SJSA1 (cell line): ENCODE data around the gene DNPH1. TPM values are rescaled to one million over a fixed set of nuclear protein-coding genes. Genes with fewer than 3 reads are reported as not detected.

Source experiments
- DNase-seq, 2 experiments: peaks; one replicate each; pipeline ENCODE4 v3.0.0-alpha.2; 2015 to 2020; ENCODE audit warnings: low spot score in 2 of 2, low read depth in 1 of 2
- H3K27ac ChIP-seq: fragments of 250-450 bp; sonication (Bioruptor Pico); 2 replicates; pipeline ENCODE4 v1.5.1; 2020; ENCODE audit warnings: mild to moderate bottlenecking, moderate library complexity
- H3K27me3 ChIP-seq: fragments of 250-450 bp; sonication (Bioruptor Pico); replicated peaks from 2 replicates; pipeline ENCODE4 v1.5.1; 2020; ENCODE audit warnings: mild to moderate bottlenecking, moderate library complexity
- H3K36me3 ChIP-seq: fragments of 250-450 bp; sonication (Bioruptor Pico); 2 replicates; pipeline ENCODE4 v1.5.1; 2020; ENCODE audit warnings: mild to moderate bottlenecking
- H3K4me1 ChIP-seq: fragments of 250-450 bp; sonication (Bioruptor Pico); replicated peaks from 2 replicates; pipeline ENCODE4 v1.6.1; 2021; ENCODE audit warnings: mild to moderate bottlenecking
- H3K4me3 ChIP-seq: fragments of 250-450 bp; sonication (Bioruptor Pico); 2 replicates; pipeline ENCODE4 v1.5.1; 2020; ENCODE audit warnings: mild to moderate bottlenecking
- H3K9me3 ChIP-seq: fragments of 250-450 bp; sonication (Bioruptor Pico); replicated peaks from 2 replicates; pipeline ENCODE4 v1.5.1; 2020; ENCODE audit warnings: mild to moderate bottlenecking
- total RNA-seq: library from RNA; depleted of rRNA; stranded (reverse); fragments of >200 nt; shearing (Covaris generic); gene quantifications from 2 replicates; pipeline ENCODE4 v1.2.3, GENCODE V29; 2014

Gene DNPH1
- total RNA-seq, 1 experiment from 2014 or later: 35.7 TPM

DNA sequence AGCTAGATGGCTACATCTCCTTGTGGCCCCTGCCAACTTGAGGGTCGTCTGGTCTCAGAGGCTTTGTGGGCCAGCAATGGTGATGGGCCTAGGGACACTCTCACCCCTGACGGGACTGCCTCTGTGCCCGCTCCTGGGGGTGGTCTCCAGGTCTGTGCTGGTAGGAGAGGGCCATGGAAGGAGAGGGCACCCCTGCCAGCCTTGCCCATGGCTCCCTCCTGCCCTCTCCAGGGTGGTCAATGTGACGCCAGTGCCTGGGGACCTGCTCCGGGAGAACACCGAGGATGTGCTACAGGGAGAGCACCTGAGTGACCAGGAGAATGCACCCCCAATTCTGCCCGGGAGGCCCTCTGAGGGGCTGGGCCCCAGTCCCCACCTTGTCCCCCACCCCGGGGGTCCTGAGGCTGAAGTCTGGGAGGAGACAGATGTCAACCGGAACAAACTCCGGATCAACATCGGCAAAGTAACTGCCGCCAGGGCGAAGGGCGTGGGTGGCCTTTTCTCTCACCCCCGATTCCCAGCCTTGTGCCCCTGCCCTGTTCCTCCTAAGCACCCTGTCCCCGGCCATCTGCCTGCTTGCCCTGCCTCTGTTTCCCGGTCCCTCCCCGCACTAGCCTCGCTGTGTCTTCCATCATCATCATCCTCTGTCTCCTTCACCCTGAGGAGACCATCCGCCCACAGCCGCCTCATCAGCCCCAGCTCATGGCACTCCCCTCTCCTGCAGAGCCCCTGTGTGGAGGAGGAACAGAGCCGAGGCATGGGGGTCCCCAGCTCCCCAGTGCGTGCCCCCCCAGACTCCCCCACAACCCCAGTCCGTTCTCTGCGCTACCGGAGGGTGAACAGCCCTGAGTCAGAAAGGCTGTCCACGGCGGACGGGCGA is 29.8 kb upstream of the DNPH1 start:
- H3K4me3 ChIP-seq: no peak overlapping the region
- H3K36me3 ChIP-seq: no peaks in the 10 kb centered on the region
- H3K4me1 ChIP-seq: no peaks in the 10 kb centered on the region
- H3K27ac ChIP-seq: no peak overlapping the region
- H3K9me3 ChIP-seq: no peaks in the 10 kb centered on the region
- no peak for DNase-seq
- no peaks in the 10 kb centered on the region for H3K27me3 ChIP-seq

GRCh38 chr6:43258180-43258579 is 28.9 kb upstream of the DNPH1 start:
- no peak for DNase-seq
- Histone ChIP-seq H3K27ac (no peak overlapping the region), H3K36me3 (no peaks in the 10 kb centered on the region), H3K27me3 (no peaks in the 10 kb centered on the region), H3K4me1 (no peaks in the 10 kb centered on the region), H3K9me3 (no peaks in the 10 kb centered on the region), H3K4me3 (no peak overlapping the region)

DNA sequence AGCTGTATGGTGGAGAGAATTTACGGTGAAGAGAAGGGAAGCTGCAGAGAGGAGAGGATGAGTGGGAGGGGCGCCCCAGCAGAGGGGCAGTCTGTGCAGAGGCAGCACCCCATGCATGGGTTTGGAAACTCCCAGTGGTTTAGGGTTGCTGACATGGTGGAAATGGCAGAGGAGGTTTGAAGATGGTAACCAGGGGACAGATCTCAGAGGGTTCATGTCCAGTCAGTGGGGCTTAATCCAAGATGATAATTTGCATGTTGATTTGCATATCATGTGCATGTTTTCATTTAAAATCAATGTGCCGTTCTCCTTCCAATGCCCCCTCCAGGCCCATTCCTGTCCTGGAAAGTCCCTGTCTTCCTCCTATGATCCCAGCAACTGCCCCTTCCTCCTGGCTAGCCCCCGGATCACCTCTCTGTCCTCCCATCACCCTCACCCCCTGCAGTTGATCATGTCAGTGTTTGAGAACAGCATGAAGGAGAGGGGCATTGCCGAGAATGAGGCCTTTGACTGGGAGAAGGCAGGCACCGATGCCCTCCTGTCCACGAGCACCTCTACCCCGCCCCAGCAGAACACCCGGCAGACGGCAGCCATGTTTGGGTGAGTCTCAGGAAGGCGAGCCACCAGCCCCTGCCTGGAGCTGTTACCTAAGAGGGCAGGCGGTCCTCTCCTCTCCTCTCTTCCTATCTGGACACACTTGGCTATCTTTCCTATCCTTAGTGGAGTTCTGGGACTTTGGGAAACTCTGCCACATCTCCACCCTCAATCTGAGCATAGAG is 28.3 kb upstream of the DNPH1 start:
- no peaks in the 10 kb centered on the region for H3K36me3 ChIP-seq
- no peaks in the 10 kb centered on the region for H3K9me3 ChIP-seq
- H3K27me3 ChIP-seq: no peaks in the 10 kb centered on the region
- DNase-seq: no peak
- H3K27ac ChIP-seq: no peak overlapping the region
- H3K4me1 ChIP-seq: no peaks in the 10 kb centered on the region
- H3K4me3 ChIP-seq: no peak overlapping the region

DNA sequence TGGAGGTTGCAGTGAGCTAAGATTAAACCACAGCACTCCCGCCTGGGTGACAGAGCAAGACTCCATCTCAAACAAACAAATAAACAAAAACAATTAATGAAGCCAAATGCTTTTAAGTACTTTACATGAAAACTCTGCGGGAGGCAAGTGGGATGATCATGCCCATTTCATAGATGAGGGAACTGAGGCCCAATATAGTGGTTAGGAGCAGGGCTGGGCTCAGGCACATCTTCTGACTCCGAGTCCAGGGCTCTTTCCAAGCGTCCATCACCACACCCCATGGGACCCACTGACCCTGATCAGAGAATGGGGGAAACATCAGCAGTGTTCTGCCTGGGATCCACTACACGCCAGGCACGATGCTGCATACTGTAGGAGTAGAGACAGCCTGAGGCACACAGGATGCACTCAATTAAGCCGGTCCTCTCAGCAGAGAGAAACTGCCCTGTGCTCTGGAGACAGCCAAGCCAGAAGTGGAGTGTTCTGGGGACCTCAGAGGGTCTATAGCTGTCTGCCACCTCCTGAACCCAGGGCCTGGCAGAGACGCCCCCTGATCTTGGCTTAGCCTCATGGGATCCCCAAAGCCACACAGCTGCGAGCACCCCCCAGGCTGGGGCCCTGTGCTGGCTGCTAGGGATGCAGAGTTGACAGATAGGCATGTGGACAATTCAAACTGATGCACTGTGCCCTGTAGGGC is 27.5 kb upstream of the DNPH1 start:
- Histone ChIP-seq H3K27ac (no peak overlapping the region), H3K9me3 (no peaks in the 10 kb centered on the region), H3K4me1 (no peaks in the 10 kb centered on the region), H3K4me3 (no peak overlapping the region), H3K27me3 (peaks cover 2% of the 10 kb centered on the region), H3K36me3 (no peaks in the 10 kb centered on the region)
- DNase-seq: no peak

GRCh38 chr6:43255408-43256054 is 26.2 kb upstream of the DNPH1 start:
- Histone ChIP-seq H3K4me1 (no peaks in the 10 kb centered on the region), H3K4me3 (no peak overlapping the region), H3K27me3 (peaks cover 15% of the 10 kb centered on the region), H3K36me3 (no peaks in the 10 kb centered on the region), H3K27ac (no peak overlapping the region), H3K9me3 (no peaks in the 10 kb centered on the region)
- no peak for DNase-seq

GRCh38 chr6:43254846-43255245 is 25.6 kb upstream of the DNPH1 start:
- H3K4me1 ChIP-seq: no peaks in the 10 kb centered on the region
- H3K9me3 ChIP-seq: no peaks in the 10 kb centered on the region
- no peak overlapping the region for H3K4me3 ChIP-seq
- no peaks in the 10 kb centered on the region for H3K36me3 ChIP-seq
- DNase-seq: no peak
- H3K27me3 ChIP-seq: peaks cover 17% of the 10 kb centered on the region
- no peak overlapping the region for H3K27ac ChIP-seq

DNA sequence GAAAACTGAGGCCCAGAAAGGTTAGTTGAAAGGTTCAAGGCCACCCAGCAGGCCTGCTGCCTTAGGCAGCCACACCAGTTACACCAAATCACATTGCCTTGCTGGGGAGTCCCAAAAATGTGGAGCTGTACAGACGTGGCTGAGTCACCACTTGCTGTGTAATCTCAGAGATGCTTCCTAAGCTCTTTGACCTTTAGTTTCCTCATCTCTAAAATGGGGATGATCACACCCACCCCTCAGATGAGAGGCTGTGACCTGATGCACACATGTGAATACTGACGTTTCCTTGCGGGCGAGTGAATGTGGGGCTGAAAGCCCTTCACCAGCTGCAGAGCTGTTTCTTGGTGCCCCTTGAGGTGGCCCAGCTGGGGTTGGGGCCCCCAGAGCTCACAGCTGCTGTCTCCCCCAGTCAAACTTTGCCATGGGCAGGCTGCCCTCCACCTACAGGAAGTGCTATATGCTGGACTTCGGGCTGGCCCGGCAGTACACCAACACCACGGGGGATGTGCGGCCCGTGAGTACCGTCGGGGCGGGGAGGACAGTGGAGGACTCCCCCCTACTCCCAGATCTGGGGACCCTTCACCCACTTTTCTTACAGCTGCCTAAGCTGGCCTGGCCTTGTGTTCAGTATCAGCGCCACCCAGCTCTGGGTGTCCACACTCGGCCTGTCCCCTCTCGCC is 25.0 kb upstream of the DNPH1 start:
- no peaks in the 10 kb centered on the region for H3K4me1 ChIP-seq
- H3K27me3 ChIP-seq: peaks cover 17% of the 10 kb centered on the region
- H3K9me3 ChIP-seq: no peaks in the 10 kb centered on the region
- H3K36me3 ChIP-seq: no peaks in the 10 kb centered on the region
- no peak overlapping the region for H3K4me3 ChIP-seq
- H3K27ac ChIP-seq: no peak overlapping the region
- DNase-seq: no peak

GRCh38 chr6:43253401-43253800 is 24.1 kb upstream of the DNPH1 start:
- no peak overlapping the region for H3K27ac ChIP-seq
- peaks cover 26% of the 10 kb centered on the region for H3K27me3 ChIP-seq
- H3K9me3 ChIP-seq: no peaks in the 10 kb centered on the region
- H3K4me3 ChIP-seq: no peak overlapping the region
- H3K4me1 ChIP-seq: no peaks in the 10 kb centered on the region
- DNase-seq: no peak
- H3K36me3 ChIP-seq: no peaks in the 10 kb centered on the region

GRCh38 chr6:43250992-43251373 is 21.7 kb upstream of the DNPH1 start:
- Histone ChIP-seq H3K27ac (no peak overlapping the region), H3K4me3 (no peak overlapping the region), H3K4me1 (0 out of 2 replicates have a peak, but pooled peaks cover 5% of the 10 kb centered on the region), H3K9me3 (no peaks in the 10 kb centered on the region), H3K27me3 (peaks cover 50% of the 10 kb centered on the region), H3K36me3 (no peaks in the 10 kb centered on the region)
- DNase-seq: no peak

DNA sequence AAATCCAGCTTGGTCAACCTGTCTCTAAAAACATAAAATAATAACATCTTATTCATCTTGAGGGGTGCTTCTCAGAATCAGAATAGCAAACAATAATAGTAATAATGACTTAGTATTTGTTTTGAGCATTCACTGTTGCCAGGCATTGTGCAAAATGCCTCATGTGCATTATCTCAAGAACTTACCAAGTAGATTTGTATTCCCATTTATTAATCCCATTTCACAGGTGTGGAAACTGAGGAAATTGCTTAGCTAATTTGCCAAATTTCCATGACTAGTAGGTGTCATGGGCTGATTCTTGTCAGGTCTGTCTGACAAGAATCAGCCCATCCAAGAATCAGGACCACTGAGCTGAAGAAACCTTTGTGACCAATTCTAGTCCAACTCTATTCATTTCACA is 19.5 kb upstream of the DNPH1 start:
- Histone ChIP-seq H3K36me3 (no peaks in the 10 kb centered on the region), H3K27ac (no peak overlapping the region), H3K4me3 (no peak overlapping the region), H3K9me3 (no peaks in the 10 kb centered on the region), H3K4me1 (0 out of 2 replicates have a peak, but pooled peaks cover 5% of the 10 kb centered on the region), H3K27me3 (peaks cover 71% of the 10 kb centered on the region)
- no peak for DNase-seq

DNA sequence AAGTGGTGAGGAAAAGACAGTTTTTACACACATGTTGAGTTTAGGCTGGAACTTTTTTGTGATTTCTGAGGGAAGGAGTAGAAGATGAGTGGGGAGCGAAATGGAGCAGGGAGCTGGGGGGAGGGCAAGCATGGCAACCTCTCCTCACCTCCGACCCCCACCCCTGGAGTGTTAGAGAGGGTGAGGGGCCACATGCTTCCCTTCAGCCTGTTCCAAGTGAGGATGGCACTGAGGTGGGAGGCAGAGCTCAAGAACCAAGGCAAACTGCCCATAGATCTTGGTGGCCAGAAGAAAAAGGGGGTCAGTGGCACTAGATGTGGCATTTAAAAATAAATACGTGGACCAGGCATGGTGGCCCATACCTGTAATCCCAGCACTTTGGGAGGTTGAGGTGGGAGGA is 18.8 kb upstream of the DNPH1 start:
- Histone ChIP-seq H3K27me3 (peaks cover 74% of the 10 kb centered on the region), H3K36me3 (no peaks in the 10 kb centered on the region)

GRCh38 chr6:43247114-43247999 is 18.1 kb upstream of the DNPH1 start:
- Histone ChIP-seq H3K27ac (no peak overlapping the region), H3K9me3 (no peaks in the 10 kb centered on the region), H3K27me3 (peaks cover 80% of the 10 kb centered on the region), H3K36me3 (no peaks in the 10 kb centered on the region), H3K4me3 (no peak overlapping the region), H3K4me1 (0 out of 2 replicates have a peak, but pooled peaks cover 5% of the 10 kb centered on the region)
- no peak for DNase-seq

More for the DNA sequence above, 18.8 kb upstream of the DNPH1 start:
- Histone ChIP-seq H3K4me1 (0 out of 2 replicates have a peak, but pooled peaks cover 5% of the 10 kb centered on the region), H3K27ac (no peak overlapping the region), H3K9me3 (no peaks in the 10 kb centered on the region), H3K4me3 (no peak overlapping the region)
- no peak for DNase-seq
